Uterus (tissue), 2 donors: Measurements from ENCODE around the gene OR10G3.

Source experiments
- CTCF ChIP-seq, 4 experiments: fragments of 200-600 bp in 2 of 4; fragments of 450-650 bp in 2 of 4; sonication (generic) in 2 of 4; IDR thresholded peaks; one replicate each; pipeline ENCODE4 v1.5.1; 2016 to 2019; ENCODE audit warnings: antibody characterized with exemption in 4 of 4, mild to moderate bottlenecking in 2 of 4, moderate library complexity in 1 of 4
- POLR2A ChIP-seq, 2 donors: fragments of 450-650 bp; IDR thresholded peaks; one replicate each; pipeline ENCODE4 v1.6.1; 2016; ENCODE audit warnings: antibody characterized with exemption in 2 of 2, mild to moderate bottlenecking in 1 of 2, moderate library complexity in 1 of 2

DNA sequence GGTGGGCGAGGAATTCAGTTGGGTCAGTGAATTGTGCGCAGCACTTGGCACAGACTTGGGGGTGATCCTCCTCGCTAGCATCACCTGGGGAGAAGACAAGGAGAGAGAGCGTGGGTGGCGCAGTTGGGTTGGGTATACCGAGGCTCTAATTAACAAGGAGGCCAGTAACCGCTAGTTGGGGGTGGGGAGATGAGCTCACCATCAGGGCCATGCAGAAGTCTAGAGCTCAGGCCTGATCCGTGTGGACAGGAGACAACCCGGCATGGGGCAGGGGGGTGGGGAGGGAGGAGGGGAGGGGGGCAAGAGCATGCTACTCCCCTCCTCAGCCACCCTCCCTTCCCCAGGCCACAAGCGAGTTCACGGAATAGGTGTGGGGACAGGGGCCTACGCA, 54.3 kb downstream of the OR10G3 start:
- TF ChIP-seq CTCF (IDR thresholded peaks at IDR 0.05) (no peak), POLR2A (IDR thresholded peaks at IDR 0.05) (no peak)
